MM.1S (cell line): ENCODE data around the gene AMH.

ENCODE experiments used
- DNase-seq: peaks from one replicate; pipeline ENCODE4 v3.0.0-alpha.2; 2015
- H2AFZ ChIP-seq: fragments of 300-600 bp; sonication (generic); 2 replicates; pipeline ENCODE4 v1.6.0; 2016; ENCODE audit warnings: antibody characterized with exemption, low read length
- H3F3A ChIP-seq: fragments of 300-600 bp; sonication (generic); 2 replicates; pipeline ENCODE4 v1.6.1; 2016; ENCODE audit warnings: mild to moderate bottlenecking, antibody characterized with exemption, low read length, moderate library complexity, mixed read lengths; ENCODE audit not compliant: insufficient read depth
- H3K27ac ChIP-seq: fragments of 300-600 bp; sonication (generic); 2 replicates; pipeline ENCODE4 v1.5.1; 2016; ENCODE audit warnings: mild to moderate bottlenecking, low read length
- H3K27me3 ChIP-seq: fragments of 300-600 bp; sonication (generic); replicated peaks from 2 replicates; pipeline ENCODE4 v1.6.0; 2016; ENCODE audit warnings: low read length; ENCODE audit not compliant: insufficient read depth
- H3K36me3 ChIP-seq: fragments of 300-600 bp; sonication (generic); replicated peaks from 2 replicates; pipeline ENCODE4 v1.6.1; 2016; ENCODE audit warnings: mild to moderate bottlenecking, low read length, mixed read lengths; ENCODE audit not compliant: insufficient read depth
- H3K4me1 ChIP-seq: fragments of 300-600 bp; sonication (generic); 2 replicates; pipeline ENCODE4 v1.6.1; 2016; ENCODE audit warnings: low read length, mixed read lengths
- H3K4me2 ChIP-seq: fragments of 300-600 bp; sonication (generic); 2 replicates; pipeline ENCODE4 v1.6.0; 2016; ENCODE audit warnings: low read depth, low read length
- H3K4me3 ChIP-seq: fragments of 300-600 bp; sonication (generic); 2 replicates; pipeline ENCODE4 v1.5.1; 2016; ENCODE audit warnings: low read length, mixed read lengths
- H3K79me2 ChIP-seq: fragments of 300-600 bp; sonication (generic); 2 replicates; pipeline ENCODE4 v1.6.1; 2016; ENCODE audit warnings: mixed run types, low read length, mixed read lengths
- H3K9ac ChIP-seq: fragments of 300-600 bp; sonication (generic); 2 replicates; pipeline ENCODE4 v1.6.1; 2016; ENCODE audit warnings: low read length, mixed read lengths
- H3K9me2 ChIP-seq: fragments of 300-600 bp; sonication (generic); replicated peaks from 2 replicates; pipeline ENCODE4 v1.6.1; 2016; ENCODE audit warnings: mild to moderate bottlenecking, low read length, mixed read lengths; ENCODE audit not compliant: insufficient read depth
- H3K9me3 ChIP-seq: fragments of 300-600 bp; sonication (generic); replicated peaks from 2 replicates; pipeline ENCODE4 v1.6.1; 2016; ENCODE audit warnings: mild to moderate bottlenecking, low read length, mixed read lengths; ENCODE audit not compliant: insufficient read depth
- H4K20me1 ChIP-seq: fragments of 300-600 bp; sonication (generic); 2 replicates; pipeline ENCODE4 v1.6.1; 2016; ENCODE audit warnings: mild to moderate bottlenecking, low read length, moderate library complexity, mixed read lengths; ENCODE audit not compliant: insufficient read depth
- CTCF ChIP-seq: fragments of 300-600 bp; sonication (generic); IDR thresholded peaks from 2 replicates; pipeline ENCODE4 v1.5.1; 2016; ENCODE audit warnings: antibody characterized with exemption, low read length, mixed read lengths
- EZH2 ChIP-seq: fragments of 300-600 bp; sonication (generic); optimal IDR thresholded peaks from 2 replicates; pipeline ENCODE3; 2017; ENCODE audit warnings: low read depth, mild to moderate bottlenecking, antibody characterized with exemption, low read length, mixed read lengths
- EZH2phosphoT487 ChIP-seq: fragments of 300-600 bp; sonication (generic); IDR thresholded peaks from 2 replicates; pipeline ENCODE4 v1.6.1; 2018; ENCODE audit warnings: antibody characterized with exemption, low read length

AMH gene

DNA sequence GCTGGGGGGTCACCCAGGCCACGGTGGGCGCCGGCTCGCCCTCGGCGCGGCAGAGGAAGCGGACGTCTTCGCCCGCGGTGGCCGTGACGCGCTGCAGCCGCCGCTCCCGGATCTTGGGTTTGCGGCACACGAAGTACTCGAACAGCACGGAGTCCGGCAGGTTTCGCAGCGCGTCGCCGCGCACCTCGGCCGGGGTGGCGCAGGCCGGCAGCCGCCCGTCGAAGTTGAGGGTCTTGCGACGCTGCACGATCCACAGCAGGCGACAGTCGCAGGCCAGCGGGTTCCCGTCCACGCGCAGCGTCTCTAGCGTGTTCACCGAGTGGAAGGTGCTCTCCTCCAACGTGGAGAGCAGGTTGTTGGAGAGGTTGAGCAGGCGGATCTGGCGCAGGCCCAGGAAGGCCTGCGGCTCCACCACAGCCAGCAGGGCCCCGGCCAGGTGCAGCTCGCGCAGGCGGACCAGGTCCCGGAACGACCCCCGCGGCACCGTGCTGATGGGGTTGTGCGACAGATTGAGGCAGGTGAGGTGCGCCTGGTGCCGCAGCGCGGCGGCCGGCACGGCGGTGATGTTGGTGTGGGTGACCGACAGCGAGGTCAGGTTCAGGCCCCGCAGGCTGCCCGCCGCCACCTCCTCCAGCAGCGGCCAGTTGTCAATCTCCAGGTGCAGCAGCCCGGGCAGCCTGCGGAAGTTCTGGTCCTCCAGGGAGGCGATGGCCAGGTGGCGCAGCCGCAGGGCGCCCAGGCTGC, 41.5 kb downstream of the AMH start:
- Histone ChIP-seq H3K4me3 (0 out of 2 replicates have a peak overlapping the region, but pooled peaks have one; percentile 68), H3K9me2 (no peaks in the 10 kb centered on the region), H3K36me3 (no peaks in the 10 kb centered on the region), H3K27me3 (peaks cover 4% of the 10 kb centered on the region; the same call in 1 of the 2 replicates), H3F3A (no peaks in the 10 kb centered on the region), H3K79me2 (no peaks in the 10 kb centered on the region), H3K9me3 (no peaks in the 10 kb centered on the region), H3K4me2 (peak overlapping the region; percentile 88; the same call in 1 of the 2 replicates), H3K4me1 (peaks cover 7% of the 10 kb centered on the region), H2AFZ (0 out of 2 replicates have a peak overlapping the region, but pooled peaks have one; percentile 15), H3K27ac (no peak overlapping the region), H4K20me1 (no peaks in the 10 kb centered on the region), H3K9ac (no peak overlapping the region)
- DNase-seq = no peak
- TF ChIP-seq CTCF (no peak), EZH2phosphoT487 (no peak), EZH2 (no peak)

DNA sequence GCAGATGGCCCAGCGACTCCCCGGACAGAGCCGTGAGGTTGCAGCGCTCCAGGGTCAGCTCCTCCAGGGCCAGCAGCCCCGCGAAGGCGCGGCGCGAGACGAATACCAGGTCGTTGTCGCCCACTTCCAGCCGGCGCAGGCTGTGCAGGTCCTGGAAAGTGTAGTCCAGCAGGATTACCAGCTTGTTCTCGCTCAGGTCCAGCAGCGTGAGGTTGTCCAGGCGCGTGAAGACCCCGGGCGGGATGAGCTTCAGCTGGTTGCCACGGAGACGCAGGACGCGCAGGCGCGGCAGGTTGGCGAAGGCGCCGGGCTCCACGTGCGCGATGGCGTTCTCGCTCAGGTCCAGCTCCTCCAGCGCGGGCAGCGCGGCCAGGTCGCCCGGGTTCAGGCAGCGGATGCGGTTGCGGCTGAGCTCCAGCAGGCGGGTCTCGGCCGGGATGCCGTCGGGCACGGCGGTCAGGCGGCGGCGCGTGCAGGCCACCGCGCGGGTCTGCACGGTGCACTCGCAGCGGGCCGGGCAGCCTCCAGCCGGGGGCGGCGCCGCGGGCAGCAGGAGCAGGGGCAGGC, 42.1 kb downstream of the AMH start:
- no peaks in the 10 kb centered on the region for H3K36me3 ChIP-seq
- H3K4me2 ChIP-seq = no peak overlapping the region
- H2AFZ ChIP-seq = no peak overlapping the region
- no peaks in the 10 kb centered on the region for H4K20me1 ChIP-seq
- no peak for TF ChIP-seq EZH2phosphoT487
- no peak for TF ChIP-seq CTCF
- TF ChIP-seq EZH2 = no peak
- no peak overlapping the region for H3K9ac ChIP-seq
- H3K27me3 ChIP-seq = peaks cover 4% of the 10 kb centered on the region; the same call in 1 of the 2 replicates
- H3K9me2 ChIP-seq = no peaks in the 10 kb centered on the region
- no peaks in the 10 kb centered on the region for H3K79me2 ChIP-seq
- no peak for DNase-seq
- no peaks in the 10 kb centered on the region for H3F3A ChIP-seq
- no peak overlapping the region for H3K27ac ChIP-seq
- peaks cover 7% of the 10 kb centered on the region for H3K4me1 ChIP-seq
- no peaks in the 10 kb centered on the region for H3K9me3 ChIP-seq
- H3K4me3 ChIP-seq = no peak overlapping the region

DNA sequence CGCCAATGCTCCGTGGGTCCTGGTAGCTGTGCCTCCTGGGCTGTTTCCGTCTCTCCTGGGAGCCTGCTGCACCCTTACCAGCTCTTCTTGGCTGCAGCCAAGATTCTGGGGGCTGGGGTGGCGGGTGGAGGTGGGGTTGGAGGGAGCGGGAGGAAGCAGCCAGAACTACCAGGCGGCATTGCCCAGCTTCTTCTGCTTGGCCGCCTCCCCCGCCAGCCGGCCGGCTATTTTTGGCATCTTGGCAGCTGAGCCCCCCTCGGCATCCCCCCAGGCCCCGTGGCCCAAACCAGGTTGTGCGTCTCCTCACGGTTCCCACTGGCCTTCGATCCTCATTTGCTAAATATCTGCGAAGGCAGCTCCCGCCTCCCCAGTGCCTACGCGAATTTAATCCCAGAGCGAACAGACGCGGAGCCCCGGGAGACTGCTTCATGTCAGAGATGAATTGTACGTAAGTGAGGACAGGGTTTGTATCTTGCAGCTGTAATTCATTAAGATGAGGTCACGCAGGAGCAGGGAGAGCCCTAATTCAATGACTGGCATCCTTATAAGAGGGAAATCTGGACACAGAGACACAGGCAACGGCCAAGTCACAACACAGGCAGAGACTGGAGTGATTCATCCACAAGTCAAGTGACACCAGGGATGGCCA, 45.7 kb downstream of the AMH start:
- Histone ChIP-seq H3K9me3 (no peaks in the 10 kb centered on the region), H3K4me2 (no peak overlapping the region), H3K27me3 (peaks cover 4% of the 10 kb centered on the region; the same call in 1 of the 2 replicates), H3K36me3 (no peaks in the 10 kb centered on the region), H3K9me2 (no peaks in the 10 kb centered on the region), H3K4me1 (no peaks in the 10 kb centered on the region), H3K9ac (no peak overlapping the region), H3K27ac (no peak overlapping the region), H3K4me3 (no peak overlapping the region), H4K20me1 (no peaks in the 10 kb centered on the region), H2AFZ (no peak overlapping the region), H3F3A (no peaks in the 10 kb centered on the region), H3K79me2 (no peaks in the 10 kb centered on the region)
- TF ChIP-seq EZH2 (no peak), EZH2phosphoT487 (no peak)
- DNase-seq = no peak
